Measurements from ENCODE around the gene EDN2.

Gene EDN2

GRCh38 chr1:41434748-41435449 is 49.6 kb downstream of the EDN2 start:
- DNase-seq, result no peak

DNA sequence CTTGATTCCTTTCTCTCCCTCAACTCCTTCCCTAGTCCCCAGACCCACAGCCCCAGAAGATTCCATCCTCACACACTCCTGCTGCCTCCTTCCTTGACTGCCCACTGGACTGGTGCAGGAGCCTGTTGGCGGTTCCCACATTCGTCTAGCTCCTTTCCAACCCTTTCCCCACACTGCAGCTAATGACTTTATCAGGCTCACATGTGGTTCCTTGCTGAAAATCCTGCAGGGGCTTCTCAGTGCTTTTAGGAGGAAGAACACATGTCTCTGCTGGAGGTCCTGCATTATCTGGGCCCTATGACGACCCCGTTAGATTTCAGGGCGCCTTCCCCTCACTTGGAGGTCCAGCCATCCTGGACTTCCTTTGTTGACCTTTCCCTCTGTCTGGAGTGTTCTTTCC is 50.2 kb downstream of the EDN2 start:
- no peak for DNase-seq

DNA sequence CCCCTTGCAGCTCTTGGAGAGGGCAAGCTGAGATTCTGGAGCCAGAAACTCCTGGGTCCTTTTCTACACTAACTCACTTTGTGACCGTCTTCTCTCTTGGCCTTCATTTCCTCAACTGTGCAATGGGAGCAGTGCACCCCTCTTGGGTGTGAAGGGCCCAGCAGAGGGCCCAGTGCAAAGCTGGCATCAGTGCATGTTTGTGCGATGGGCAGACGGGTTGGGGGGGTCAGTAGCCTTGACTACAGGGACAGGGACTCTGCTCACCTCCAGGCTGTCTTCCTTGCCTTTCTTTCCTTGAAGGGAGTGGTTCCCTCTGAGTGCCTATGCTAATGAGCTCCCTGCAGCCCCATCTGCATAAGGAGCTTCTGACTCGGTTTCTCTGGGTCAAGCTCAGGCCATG is 51.0 kb downstream of the EDN2 start:
- DNase-seq, result no peak

- peak; percentile 87 for DNase-seq
Observed at GRCh38 chr1:41432481-41433280, 51.8 kb downstream of the EDN2 start.

GRCh38 chr1:41431490-41432350 is 52.8 kb downstream of the EDN2 start:
- no peak for DNase-seq

DNA sequence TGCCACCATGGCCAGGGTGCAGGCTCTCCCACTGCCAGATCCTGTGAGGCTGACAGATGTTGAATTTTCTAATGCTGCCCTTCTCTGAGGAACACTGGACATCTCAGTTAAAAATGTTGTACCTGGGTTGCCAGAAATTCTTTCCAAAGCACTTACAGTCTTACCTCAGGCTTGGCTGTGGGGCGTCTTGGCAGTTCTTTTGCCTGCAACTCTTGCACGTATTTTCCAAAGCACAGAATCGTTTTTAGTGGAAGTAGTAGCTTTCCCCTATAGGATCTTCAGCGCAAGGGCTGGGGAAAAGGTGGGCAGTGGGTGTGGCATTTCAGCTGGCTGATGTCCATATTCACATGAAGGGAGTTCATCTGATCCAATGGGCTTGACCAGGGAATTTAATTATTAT is 53.9 kb downstream of the EDN2 start:
- DNase-seq, result no peak

- DNase-seq, result no peak
Observed at GRCh38 chr1:41430069-41430468, 54.4 kb downstream of the EDN2 start.

- no peak for DNase-seq
Observed at GRCh38 chr1:41429641-41430035, 54.8 kb downstream of the EDN2 start.

All from hematopoietic multipotent progenitor cell treated with erythropoietin and hydrocortisone succinate and interleukin-3 and kit ligand, for 4 days (in vitro differentiated cells).